ENCODE measurements around the gene TDRD3.

Gene TDRD3

DNA sequence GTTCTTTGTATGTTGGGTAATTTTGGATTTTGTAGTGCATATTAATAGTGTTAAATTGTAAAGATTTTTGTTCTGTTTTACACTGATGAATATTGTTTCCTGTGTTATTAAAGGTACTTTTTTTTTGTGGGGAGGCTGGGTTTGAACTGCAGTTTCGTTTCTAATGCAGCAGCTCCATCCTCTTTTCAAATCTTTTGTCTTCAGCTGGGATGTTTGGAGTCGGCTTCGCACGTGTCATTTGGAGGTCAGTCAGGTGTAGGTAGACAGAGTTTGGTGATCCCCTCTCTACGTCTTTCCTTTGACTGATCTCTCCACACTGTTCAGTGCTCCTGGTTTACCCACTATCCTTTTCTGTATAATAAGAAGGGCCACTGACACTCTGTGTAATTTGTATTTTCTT, 30.3 kb downstream of the TDRD3 start:
- Histone ChIP-seq H3K4me1 (ENCODE audit: control insufficient read depth, insufficient read depth, low read length) (no peaks in the 10 kb centered on the region), H3K27me3 (ENCODE audit: control insufficient read depth, insufficient read depth, low read length) (no peaks in the 10 kb centered on the region), H3K4me3 (ENCODE audit: low read length) (no peak overlapping the region), H3K36me3 (ENCODE audit: control insufficient read depth, insufficient read depth, low read length) (no peaks in the 10 kb centered on the region), H3K9ac (ENCODE audit: low read length) (no peak overlapping the region), H3K9me3 (ENCODE audit: control insufficient read depth, low read length) (no peaks in the 10 kb centered on the region)

DNA sequence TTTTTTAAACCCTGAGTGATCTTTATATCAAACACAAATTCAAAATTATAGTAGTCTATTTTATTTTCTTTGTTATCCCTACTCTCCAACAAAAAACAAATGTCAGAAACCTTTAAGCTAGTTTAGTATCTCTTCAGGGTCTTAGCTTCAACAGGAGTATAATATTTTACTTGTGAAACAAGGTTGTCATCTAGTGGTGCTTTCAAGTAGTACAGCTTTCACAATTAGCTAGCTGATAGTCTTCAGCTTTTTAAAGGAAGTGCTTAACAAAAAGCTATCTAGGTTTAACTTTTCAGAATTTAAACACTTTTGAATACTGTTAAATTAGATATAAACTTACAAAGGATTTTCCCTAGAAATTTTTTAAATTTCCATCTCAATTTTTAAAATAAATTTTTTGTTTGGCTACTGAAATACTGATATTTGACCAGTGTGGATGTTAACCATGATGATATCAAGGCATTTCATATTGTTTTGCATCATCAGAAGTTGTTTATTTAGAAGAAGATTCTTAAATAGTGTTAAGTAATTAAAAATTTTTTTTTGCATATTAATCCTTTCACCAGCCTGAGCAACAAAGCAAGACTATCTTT, 34.2 kb downstream of the TDRD3 start:
- no peaks in the 10 kb centered on the region for H3K36me3 ChIP-seq (ENCODE audit: control insufficient read depth, insufficient read depth, low read length)
- H3K4me1 ChIP-seq (ENCODE audit: control insufficient read depth, insufficient read depth, low read length): peaks cover 5% of the 10 kb centered on the region
- no peak overlapping the region for H3K9ac ChIP-seq (ENCODE audit: low read length)
- H3K27me3 ChIP-seq (ENCODE audit: control insufficient read depth, insufficient read depth, low read length): no peaks in the 10 kb centered on the region
- H3K4me3 ChIP-seq (ENCODE audit: low read length): no peak overlapping the region
- H3K9me3 ChIP-seq (ENCODE audit: control insufficient read depth, low read length): no peaks in the 10 kb centered on the region

GRCh38 chr13:60433505-60433904, 36.5 kb downstream of the TDRD3 start:
- H3K9ac ChIP-seq (ENCODE audit: low read length): peak overlapping the region; percentile 57
- no peaks in the 10 kb centered on the region for H3K27me3 ChIP-seq (ENCODE audit: control insufficient read depth, insufficient read depth, low read length)
- H3K36me3 ChIP-seq (ENCODE audit: control insufficient read depth, insufficient read depth, low read length): no peaks in the 10 kb centered on the region
- H3K4me1 ChIP-seq (ENCODE audit: control insufficient read depth, insufficient read depth, low read length): peaks cover 5% of the 10 kb centered on the region
- no peaks in the 10 kb centered on the region for H3K9me3 ChIP-seq (ENCODE audit: control insufficient read depth, low read length)
- peak overlapping the region; percentile 11 for H3K4me3 ChIP-seq (ENCODE audit: low read length)

DNA sequence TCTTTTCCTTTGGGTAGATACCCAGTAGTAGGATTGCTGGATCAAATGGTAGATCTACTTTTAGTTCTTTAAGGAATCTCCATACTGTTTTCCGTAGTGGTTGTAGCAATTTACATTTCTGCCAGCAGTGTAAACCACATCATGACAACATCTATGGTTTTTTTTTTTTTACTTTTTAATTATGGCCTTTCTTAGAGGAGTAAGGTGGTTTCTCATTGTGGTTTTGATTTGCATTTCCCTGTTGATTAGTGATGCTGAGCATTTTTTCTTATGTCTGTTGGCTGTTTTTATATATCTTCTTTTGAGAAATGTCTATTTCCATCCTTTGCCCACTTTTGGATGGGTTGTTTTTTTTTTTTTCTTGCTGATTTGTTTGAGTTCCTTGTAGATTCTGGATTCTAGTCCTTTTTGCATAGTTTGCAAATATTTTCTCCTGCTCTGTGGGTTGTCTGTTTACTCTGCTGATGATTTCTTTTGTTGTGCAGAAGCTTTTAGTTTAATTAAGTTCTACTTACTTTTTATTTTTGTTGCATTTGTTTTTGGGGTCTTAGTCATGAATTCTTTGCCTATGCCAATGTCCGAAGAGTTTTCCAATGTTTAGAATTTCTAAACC, 38.8 kb downstream of the TDRD3 start:
- no peak overlapping the region for H3K9ac ChIP-seq (ENCODE audit: low read length)
- H3K9me3 ChIP-seq (ENCODE audit: control insufficient read depth, low read length): no peaks in the 10 kb centered on the region
- no peak overlapping the region for H3K4me3 ChIP-seq (ENCODE audit: low read length)
- H3K27me3 ChIP-seq (ENCODE audit: control insufficient read depth, insufficient read depth, low read length): no peaks in the 10 kb centered on the region
- no peaks in the 10 kb centered on the region for H3K36me3 ChIP-seq (ENCODE audit: control insufficient read depth, insufficient read depth, low read length)
- peaks cover 5% of the 10 kb centered on the region for H3K4me1 ChIP-seq (ENCODE audit: control insufficient read depth, insufficient read depth, low read length)

DNA sequence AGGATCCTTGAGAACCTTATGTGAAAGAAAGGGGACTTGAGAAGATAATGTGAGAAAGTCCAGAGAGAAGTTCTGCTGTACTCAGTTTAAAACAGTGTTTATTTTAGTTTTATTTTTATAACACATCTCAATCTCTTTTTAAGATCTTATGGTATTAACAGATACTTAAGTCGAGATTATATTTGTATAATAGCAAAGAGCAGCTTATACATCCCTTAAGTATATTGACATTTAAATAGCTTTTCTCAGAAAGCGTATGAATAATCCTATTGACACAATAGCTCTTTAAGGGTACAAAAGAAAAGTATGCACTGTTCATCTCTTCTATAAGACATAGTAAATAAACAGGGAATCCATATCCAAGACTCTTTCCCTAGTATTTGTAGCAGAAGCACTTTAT, 42.2 kb downstream of the TDRD3 start:
- no peak overlapping the region for H3K9ac ChIP-seq (ENCODE audit: low read length)
- H3K36me3 ChIP-seq (ENCODE audit: control insufficient read depth, insufficient read depth, low read length): no peaks in the 10 kb centered on the region
- H3K4me1 ChIP-seq (ENCODE audit: control insufficient read depth, insufficient read depth, low read length): no peaks in the 10 kb centered on the region
- H3K9me3 ChIP-seq (ENCODE audit: control insufficient read depth, low read length): no peaks in the 10 kb centered on the region
- no peaks in the 10 kb centered on the region for H3K27me3 ChIP-seq (ENCODE audit: control insufficient read depth, insufficient read depth, low read length)
- H3K4me3 ChIP-seq (ENCODE audit: low read length): no peak overlapping the region

GRCh38 chr13:60441761-60442160, 44.7 kb downstream of the TDRD3 start:
- no peaks in the 10 kb centered on the region for H3K27me3 ChIP-seq (ENCODE audit: control insufficient read depth, insufficient read depth, low read length)

GRCh38 chr13:60448907-60449510, 52.0 kb downstream of the TDRD3 start:
- H3K9me3 ChIP-seq (ENCODE audit: control insufficient read depth, low read length): no peaks in the 10 kb centered on the region
- no peaks in the 10 kb centered on the region for H3K36me3 ChIP-seq (ENCODE audit: control insufficient read depth, insufficient read depth, low read length)
- H3K4me1 ChIP-seq (ENCODE audit: control insufficient read depth, insufficient read depth, low read length): no peaks in the 10 kb centered on the region
- no peak overlapping the region for H3K9ac ChIP-seq (ENCODE audit: low read length)
- no peaks in the 10 kb centered on the region for H3K27me3 ChIP-seq (ENCODE audit: control insufficient read depth, insufficient read depth, low read length)
- no peak overlapping the region for H3K4me3 ChIP-seq (ENCODE audit: low read length)

More at GRCh38 chr13:60441761-60442160, 44.7 kb downstream of the TDRD3 start:
- no peak overlapping the region for H3K4me3 ChIP-seq (ENCODE audit: low read length)
- no peaks in the 10 kb centered on the region for H3K36me3 ChIP-seq (ENCODE audit: control insufficient read depth, insufficient read depth, low read length)
- no peak overlapping the region for H3K9ac ChIP-seq (ENCODE audit: low read length)
- no peaks in the 10 kb centered on the region for H3K4me1 ChIP-seq (ENCODE audit: control insufficient read depth, insufficient read depth, low read length)
- H3K9me3 ChIP-seq (ENCODE audit: control insufficient read depth, low read length): no peaks in the 10 kb centered on the region

- no peak overlapping the region for H3K4me3 ChIP-seq (ENCODE audit: low read length)
- H3K27me3 ChIP-seq (ENCODE audit: control insufficient read depth, insufficient read depth, low read length): no peaks in the 10 kb centered on the region
- no peak overlapping the region for H3K9ac ChIP-seq (ENCODE audit: low read length)
- no peaks in the 10 kb centered on the region for H3K36me3 ChIP-seq (ENCODE audit: control insufficient read depth, insufficient read depth, low read length)
- H3K4me1 ChIP-seq (ENCODE audit: control insufficient read depth, insufficient read depth, low read length): no peaks in the 10 kb centered on the region
- H3K9me3 ChIP-seq (ENCODE audit: control insufficient read depth, low read length): no peaks in the 10 kb centered on the region
These were observed 56.5 kb downstream of the TDRD3 start for GRCh38 chr13:60453490-60453889.

- Histone ChIP-seq H3K36me3 (ENCODE audit: control insufficient read depth, insufficient read depth, low read length) (no peaks in the 10 kb centered on the region), H3K4me1 (ENCODE audit: control insufficient read depth, insufficient read depth, low read length) (no peaks in the 10 kb centered on the region), H3K27me3 (ENCODE audit: control insufficient read depth, insufficient read depth, low read length) (no peaks in the 10 kb centered on the region), H3K9me3 (ENCODE audit: control insufficient read depth, low read length) (no peaks in the 10 kb centered on the region), H3K9ac (ENCODE audit: low read length) (no peak overlapping the region), H3K4me3 (ENCODE audit: low read length) (no peak overlapping the region)
These were observed 57.4 kb downstream of the TDRD3 start for GRCh38 chr13:60454425-60454824.

GRCh38 chr13:60463787-60464186, 66.8 kb downstream of the TDRD3 start:
- Histone ChIP-seq H3K36me3 (ENCODE audit: control insufficient read depth, insufficient read depth, low read length) (no peaks in the 10 kb centered on the region), H3K27me3 (ENCODE audit: control insufficient read depth, insufficient read depth, low read length) (no peaks in the 10 kb centered on the region), H3K4me1 (ENCODE audit: control insufficient read depth, insufficient read depth, low read length) (no peaks in the 10 kb centered on the region), H3K4me3 (ENCODE audit: low read length) (no peak overlapping the region), H3K9ac (ENCODE audit: low read length) (no peak overlapping the region), H3K9me3 (ENCODE audit: control insufficient read depth, low read length) (no peaks in the 10 kb centered on the region)

DNA sequence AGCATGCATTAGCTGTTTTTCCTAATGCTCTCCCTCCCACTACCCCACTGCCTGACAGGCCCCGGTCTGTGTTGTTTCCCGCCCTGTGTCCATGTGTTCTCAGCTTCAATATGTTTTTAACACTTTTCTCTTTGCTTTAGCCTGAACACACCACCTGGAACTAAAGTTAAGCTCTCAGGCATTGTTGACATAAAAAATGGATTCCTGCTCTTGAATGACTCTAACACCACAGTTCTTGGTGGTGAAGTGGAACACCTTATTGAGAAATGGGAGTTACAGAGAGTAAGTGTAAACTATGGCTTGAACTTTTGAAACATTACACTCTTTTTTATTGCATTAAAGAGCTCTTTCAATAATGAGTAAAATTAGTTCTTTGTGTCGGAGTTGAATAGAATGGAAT, 70.1 kb downstream of the TDRD3 start:
- no peak overlapping the region for H3K4me3 ChIP-seq (ENCODE audit: low read length)
- no peaks in the 10 kb centered on the region for H3K9me3 ChIP-seq (ENCODE audit: control insufficient read depth, low read length)
- no peaks in the 10 kb centered on the region for H3K27me3 ChIP-seq (ENCODE audit: control insufficient read depth, insufficient read depth, low read length)
- no peak overlapping the region for H3K9ac ChIP-seq (ENCODE audit: low read length)
- H3K36me3 ChIP-seq (ENCODE audit: control insufficient read depth, insufficient read depth, low read length): no peaks in the 10 kb centered on the region
- H3K4me1 ChIP-seq (ENCODE audit: control insufficient read depth, insufficient read depth, low read length): no peaks in the 10 kb centered on the region

- Histone ChIP-seq H3K9me3 (ENCODE audit: control insufficient read depth, low read length) (peaks cover 5% of the 10 kb centered on the region), H3K36me3 (ENCODE audit: control insufficient read depth, insufficient read depth, low read length) (no peaks in the 10 kb centered on the region), H3K27me3 (ENCODE audit: control insufficient read depth, insufficient read depth, low read length) (no peaks in the 10 kb centered on the region)
These were observed 82.3 kb downstream of the TDRD3 start for GRCh38 chr13:60479273-60479672.

More at GRCh38 chr13:60479273-60479672, 82.3 kb downstream of the TDRD3 start:
- Histone ChIP-seq H3K4me3 (ENCODE audit: low read length) (no peak overlapping the region), H3K9ac (ENCODE audit: low read length) (no peak overlapping the region), H3K4me1 (ENCODE audit: control insufficient read depth, insufficient read depth, low read length) (peaks cover 5% of the 10 kb centered on the region)
